KOPT-K1 (cell line): ENCODE results near the gene LRRC8C.

ENCODE experiments used
- H3K27ac ChIP-seq: fragments of 200-600 bp; sonication (generic); 2 replicates; pipeline ENCODE4 v1.5.1; 2016; ENCODE audit warnings: antibody characterized with exemption, mild to moderate bottlenecking, low read depth, low read length; ENCODE audit not compliant: poor library complexity, severe bottlenecking
- H3K36me3 ChIP-seq: fragments of 200-600 bp; sonication (generic); 2 replicates; pipeline ENCODE4 v1.5.1; 2017; ENCODE audit warnings: antibody characterized with exemption, mild to moderate bottlenecking, low read length, moderate library complexity; ENCODE audit not compliant: insufficient read depth
- H3K9me3 ChIP-seq: fragments of 200-600 bp; sonication (generic); 2 replicates; pipeline ENCODE4 v1.5.1; 2017; ENCODE audit warnings: antibody characterized with exemption, low read length, mild to moderate bottlenecking; ENCODE audit not compliant: insufficient read depth, poor library complexity, severe bottlenecking

Gene LRRC8C

DNA sequence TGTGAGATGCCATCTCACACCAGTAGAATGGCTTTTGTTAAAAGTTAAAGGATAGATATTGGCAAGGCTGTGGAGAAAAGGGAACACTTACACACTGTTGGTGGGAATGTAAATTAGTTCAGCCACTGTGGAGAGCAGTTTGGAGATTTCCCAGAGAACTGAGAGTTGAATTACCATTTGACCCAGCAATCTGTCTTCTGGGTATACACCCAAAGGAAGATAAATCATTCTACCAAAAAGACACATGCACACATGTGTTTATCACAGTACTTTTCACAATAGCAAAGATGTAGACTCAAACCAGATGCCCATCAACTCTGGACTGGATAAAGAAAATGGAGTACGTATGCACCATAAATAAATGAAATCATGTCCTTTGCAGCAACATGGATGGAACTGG is 99.3 kb downstream of the LRRC8C start:
- Histone ChIP-seq H3K36me3 (no peaks in the 10 kb centered on the region), H3K9me3 (no peaks in the 10 kb centered on the region), H3K27ac (no peak overlapping the region)

DNA sequence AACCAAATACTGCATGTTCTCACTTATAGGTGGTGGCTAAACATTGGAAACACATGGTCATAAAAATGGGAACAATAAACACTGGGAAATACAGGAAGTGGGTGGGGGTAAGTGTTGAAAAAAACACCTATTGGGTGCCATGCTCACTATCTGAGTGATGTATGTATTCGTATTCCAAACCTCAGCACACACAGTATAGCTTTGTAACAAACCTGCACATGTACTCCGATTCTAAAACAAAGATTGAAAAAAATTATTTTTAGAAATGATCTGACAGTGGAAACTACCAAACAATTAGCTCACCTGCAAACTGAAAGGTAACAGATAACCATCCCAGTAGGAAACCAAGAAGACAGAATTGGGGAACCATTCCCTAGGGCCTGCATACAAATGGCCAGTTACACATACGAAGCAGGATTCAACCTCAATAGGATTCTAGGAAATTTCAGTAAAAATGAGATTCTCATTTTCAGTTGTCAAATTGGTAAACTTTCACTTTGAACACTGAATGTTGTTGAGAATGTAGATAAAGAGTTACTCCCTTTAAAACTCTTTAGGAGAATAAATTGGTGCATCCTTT is 99.8 kb downstream of the LRRC8C start:
- H3K27ac ChIP-seq = no peak overlapping the region
- no peaks in the 10 kb centered on the region for H3K9me3 ChIP-seq

GRCh38 chr1:89733748-89734147 is 100.8 kb downstream of the LRRC8C start:
- no peak overlapping the region for H3K27ac ChIP-seq
- no peaks in the 10 kb centered on the region for H3K9me3 ChIP-seq
- H3K36me3 ChIP-seq = no peaks in the 10 kb centered on the region

More for the DNA sequence above, 99.8 kb downstream of the LRRC8C start:
- H3K36me3 ChIP-seq = no peaks in the 10 kb centered on the region

- Histone ChIP-seq H3K27ac (no peak overlapping the region), H3K9me3 (no peaks in the 10 kb centered on the region), H3K36me3 (no peaks in the 10 kb centered on the region)
These were observed 101.5 kb downstream of the LRRC8C start for GRCh38 chr1:89734442-89734841.

GRCh38 chr1:89735479-89735878 is 102.6 kb downstream of the LRRC8C start:
- Histone ChIP-seq H3K27ac (no peak overlapping the region), H3K36me3 (no peaks in the 10 kb centered on the region), H3K9me3 (no peaks in the 10 kb centered on the region)

DNA sequence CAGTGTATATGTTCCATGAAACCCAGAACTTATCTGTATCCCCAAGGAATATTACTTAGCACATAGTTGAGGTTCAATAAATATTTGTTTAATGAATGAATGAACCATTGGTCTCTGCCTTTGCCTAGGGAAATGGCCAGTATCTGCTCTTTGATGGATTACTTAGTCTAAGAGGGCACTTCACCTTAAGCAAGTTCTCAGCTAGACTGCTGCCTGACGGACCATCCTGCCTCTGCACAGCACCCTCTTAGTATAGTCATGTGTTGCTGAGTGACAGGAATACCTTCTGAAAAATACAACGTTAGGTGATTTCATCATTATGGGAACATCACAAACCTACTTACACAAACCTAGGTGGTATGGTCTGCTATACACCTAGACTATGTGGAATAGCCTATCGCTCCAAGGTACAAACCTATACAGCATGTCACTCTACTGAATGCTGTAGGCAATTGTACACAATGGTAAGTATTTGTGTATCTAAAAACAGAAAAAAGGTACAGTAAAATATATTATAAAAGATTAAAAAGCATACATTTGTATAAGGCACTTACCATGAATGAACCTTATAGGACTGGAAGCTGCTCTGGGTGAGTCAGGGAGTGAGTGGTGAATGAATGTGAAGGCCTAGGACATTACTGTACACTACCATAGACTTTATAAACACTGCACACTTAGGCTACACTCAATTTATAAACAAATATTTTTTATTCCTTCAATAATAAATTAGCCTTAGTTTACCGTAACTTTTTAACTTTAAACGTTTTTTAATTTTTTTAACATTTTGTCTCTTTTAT is 104.2 kb downstream of the LRRC8C start:
- Histone ChIP-seq H3K36me3 (no peaks in the 10 kb centered on the region), H3K9me3 (no peaks in the 10 kb centered on the region), H3K27ac (no peak overlapping the region)

- no peaks in the 10 kb centered on the region for H3K9me3 ChIP-seq
- H3K36me3 ChIP-seq = no peaks in the 10 kb centered on the region
- no peak overlapping the region for H3K27ac ChIP-seq
These were observed 105.1 kb downstream of the LRRC8C start for GRCh38 chr1:89737985-89738510.

DNA sequence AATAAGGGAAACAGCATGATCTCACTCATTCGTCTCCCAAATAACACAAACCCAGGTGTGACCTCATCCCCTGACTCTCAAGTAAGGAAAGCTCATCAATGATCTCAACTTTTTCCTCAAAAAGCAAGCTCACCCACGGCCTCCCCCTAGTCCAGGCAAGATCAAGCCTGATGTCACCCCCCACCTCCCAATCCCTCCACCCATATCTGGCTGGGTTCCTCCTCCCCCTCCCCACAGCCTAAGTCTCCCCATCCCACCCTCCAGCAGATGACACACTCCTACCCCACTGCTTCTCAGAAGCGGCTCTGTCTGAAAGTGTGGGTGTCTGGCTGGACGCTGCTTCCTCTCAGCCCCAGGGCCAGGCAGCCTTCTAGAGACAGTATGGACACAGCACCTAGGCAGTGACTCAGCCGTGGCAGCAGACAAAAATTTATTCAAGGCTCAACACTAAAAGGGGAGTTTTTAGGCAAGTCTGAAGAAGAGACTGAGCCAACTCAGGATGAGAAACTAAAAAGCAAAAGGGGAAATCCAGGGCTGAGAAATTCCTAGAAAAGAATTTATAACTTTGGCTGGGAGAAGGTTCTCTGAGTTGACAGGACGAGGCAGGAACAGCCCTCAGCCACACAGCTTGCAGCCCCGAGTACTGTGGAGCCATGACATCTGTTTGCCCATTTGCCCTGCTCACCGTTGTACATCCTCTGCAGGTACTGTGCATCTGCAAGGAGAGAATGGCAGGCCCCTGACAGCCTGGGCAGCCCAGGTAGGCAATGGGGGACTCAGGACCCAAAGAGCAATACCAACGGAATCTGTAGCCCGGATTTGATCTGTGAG is 106.3 kb downstream of the LRRC8C start:
- Histone ChIP-seq H3K36me3 (no peaks in the 10 kb centered on the region), H3K27ac (no peak overlapping the region), H3K9me3 (no peaks in the 10 kb centered on the region)

- no peaks in the 10 kb centered on the region for H3K36me3 ChIP-seq
- no peak overlapping the region for H3K27ac ChIP-seq
- no peaks in the 10 kb centered on the region for H3K9me3 ChIP-seq
These were observed 106.9 kb downstream of the LRRC8C start for GRCh38 chr1:89739844-89740216.

- Histone ChIP-seq H3K27ac (no peak overlapping the region), H3K9me3 (no peaks in the 10 kb centered on the region), H3K36me3 (no peaks in the 10 kb centered on the region)
These were observed 110.9 kb downstream of the LRRC8C start for GRCh38 chr1:89743788-89744187.

GRCh38 chr1:89746424-89747149 is 113.7 kb downstream of the LRRC8C start:
- Histone ChIP-seq H3K27ac (no peak overlapping the region), H3K36me3 (no peaks in the 10 kb centered on the region), H3K9me3 (no peaks in the 10 kb centered on the region)

- Histone ChIP-seq H3K9me3 (no peaks in the 10 kb centered on the region), H3K27ac (no peak overlapping the region), H3K36me3 (no peaks in the 10 kb centered on the region)
These were observed 120.8 kb downstream of the LRRC8C start for GRCh38 chr1:89753761-89754160.

GRCh38 chr1:89754518-89754917 is 121.6 kb downstream of the LRRC8C start:
- Histone ChIP-seq H3K27ac (no peak overlapping the region), H3K36me3 (no peaks in the 10 kb centered on the region), H3K9me3 (no peaks in the 10 kb centered on the region)

DNA sequence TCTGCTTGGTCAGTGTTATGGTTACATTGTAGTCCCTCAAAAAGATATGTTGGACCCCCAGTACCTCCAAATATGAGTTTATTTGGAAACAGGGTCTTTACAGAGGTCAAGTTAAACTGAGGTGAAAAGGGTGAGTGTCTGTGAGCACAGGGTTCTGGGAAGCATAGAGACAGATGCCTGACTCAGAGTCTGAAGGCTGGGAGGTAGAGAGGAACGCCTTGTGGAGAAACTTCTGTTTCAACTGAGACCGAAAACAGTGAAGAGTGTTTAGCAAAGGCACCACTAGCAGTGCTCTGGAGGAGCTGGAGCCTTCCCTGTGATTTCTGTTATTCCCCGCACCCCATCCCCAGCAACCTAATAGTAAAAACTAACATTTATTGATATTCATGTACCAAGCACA is 122.7 kb downstream of the LRRC8C start:
- no peaks in the 10 kb centered on the region for H3K36me3 ChIP-seq
- no peaks in the 10 kb centered on the region for H3K9me3 ChIP-seq
- no peak overlapping the region for H3K27ac ChIP-seq

DNA sequence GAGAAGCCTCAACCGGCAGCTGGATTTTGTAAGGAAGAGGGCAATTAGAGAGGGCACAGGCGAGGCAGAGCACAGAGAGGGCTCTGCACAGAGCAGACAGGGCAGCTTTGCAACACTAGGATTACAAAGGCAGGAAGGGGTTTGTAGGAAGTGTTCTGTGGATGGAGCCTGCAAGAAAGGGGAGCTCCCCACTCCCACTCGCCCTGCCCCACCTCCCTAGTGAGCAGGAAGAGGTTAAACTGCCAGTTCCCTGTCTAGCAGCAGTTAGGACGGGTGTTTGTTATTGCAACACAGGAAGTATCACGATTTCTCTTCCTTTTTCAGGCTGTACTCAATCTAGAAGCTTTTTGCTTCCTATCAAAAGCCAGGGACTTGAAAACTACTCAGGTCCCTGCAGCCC is 124.6 kb downstream of the LRRC8C start:
- Histone ChIP-seq H3K9me3 (no peaks in the 10 kb centered on the region), H3K27ac (peak overlapping the region; percentile 66), H3K36me3 (no peaks in the 10 kb centered on the region)
